Measurements from ENCODE around the gene CDK18.

Gene CDK18

DNA sequence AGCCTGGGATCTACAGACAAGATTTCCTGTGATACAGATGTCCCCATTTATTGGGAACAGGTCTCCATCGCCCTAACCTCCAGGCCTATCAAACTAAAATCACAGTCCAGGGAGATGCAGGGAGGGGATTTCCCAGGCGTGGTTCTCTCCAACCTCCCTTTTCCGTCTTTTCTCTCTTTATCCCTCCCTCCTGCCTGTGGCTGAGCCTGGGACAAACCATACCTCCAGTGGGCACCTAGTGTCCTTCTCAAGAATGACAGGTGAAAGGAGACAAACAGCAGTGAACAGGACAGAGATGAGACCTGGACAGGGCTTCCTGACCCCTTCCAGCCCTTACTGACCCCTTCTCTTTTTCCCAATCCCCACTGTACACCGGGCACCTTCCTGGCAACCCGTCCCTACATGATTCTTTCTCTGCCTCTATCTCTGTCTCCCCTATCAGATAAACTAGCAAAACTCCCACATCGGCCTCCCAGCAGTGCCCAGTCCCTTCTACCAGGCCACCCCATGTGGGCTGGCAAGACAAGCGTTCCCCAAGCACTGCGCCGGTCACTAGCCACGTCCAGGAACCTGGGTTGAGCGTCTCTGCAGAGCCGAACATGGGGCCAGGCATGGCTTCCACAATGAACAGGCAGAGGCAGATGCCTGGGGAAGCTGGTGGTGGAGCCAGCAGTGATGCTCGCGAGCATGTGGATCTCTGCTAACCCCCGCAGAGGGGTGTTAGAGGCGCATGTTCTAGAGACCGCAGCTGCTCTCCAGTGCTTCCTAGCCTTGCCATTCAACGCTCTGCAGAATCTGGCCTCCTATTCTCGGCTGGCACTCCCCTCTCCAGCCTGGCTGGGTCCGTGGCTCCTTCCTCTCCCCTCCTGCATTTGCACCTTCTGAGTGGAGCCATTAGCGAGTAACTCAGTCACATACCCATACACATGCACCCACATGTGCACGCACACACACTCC is 72.6 kb downstream of the CDK18 start:
- no peak for DNase-seq (ENCODE audit: low read depth in 2 of 2)
- TF ChIP-seq, protein P1, sequence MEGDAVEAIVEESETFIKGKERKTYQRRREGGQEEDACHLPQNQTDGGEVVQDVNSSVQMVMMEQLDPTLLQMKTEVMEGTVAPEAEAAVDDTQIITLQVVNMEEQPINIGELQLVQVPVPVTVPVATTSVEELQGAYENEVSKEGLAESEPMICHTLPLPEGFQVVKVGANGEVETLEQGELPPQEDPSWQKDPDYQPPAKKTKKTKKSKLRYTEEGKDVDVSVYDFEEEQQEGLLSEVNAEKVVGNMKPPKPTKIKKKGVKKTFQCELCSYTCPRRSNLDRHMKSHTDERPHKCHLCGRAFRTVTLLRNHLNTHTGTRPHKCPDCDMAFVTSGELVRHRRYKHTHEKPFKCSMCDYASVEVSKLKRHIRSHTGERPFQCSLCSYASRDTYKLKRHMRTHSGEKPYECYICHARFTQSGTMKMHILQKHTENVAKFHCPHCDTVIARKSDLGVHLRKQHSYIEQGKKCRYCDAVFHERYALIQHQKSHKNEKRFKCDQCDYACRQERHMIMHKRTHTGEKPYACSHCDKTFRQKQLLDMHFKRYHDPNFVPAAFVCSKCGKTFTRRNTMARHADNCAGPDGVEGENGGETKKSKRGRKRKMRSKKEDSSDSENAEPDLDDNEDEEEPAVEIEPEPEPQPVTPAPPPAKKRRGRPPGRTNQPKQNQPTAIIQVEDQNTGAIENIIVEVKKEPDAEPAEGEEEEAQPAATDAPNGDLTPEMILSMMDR (IDR thresholded peaks at IDR 0.05; ENCODE audit: low read depth, low read length), result no peak
- H3K4me3 ChIP-seq (replicated peaks in 1 of 2; ENCODE audit: low read depth in 2 of 2, low read length in 2 of 2), result no peak overlapping the region

GRCh38 chr1:205577874-205578658 is 73.6 kb downstream of the CDK18 start:
- no peak overlapping the region for H3K4me3 ChIP-seq (replicated peaks in 1 of 2; ENCODE audit: low read depth in 2 of 2, low read length in 2 of 2)
- DNase-seq (ENCODE audit: low read depth in 2 of 2), result no peak
- TF ChIP-seq, protein P1 (IDR thresholded peaks at IDR 0.05; ENCODE audit: low read depth, low read length), result no peak

DNA sequence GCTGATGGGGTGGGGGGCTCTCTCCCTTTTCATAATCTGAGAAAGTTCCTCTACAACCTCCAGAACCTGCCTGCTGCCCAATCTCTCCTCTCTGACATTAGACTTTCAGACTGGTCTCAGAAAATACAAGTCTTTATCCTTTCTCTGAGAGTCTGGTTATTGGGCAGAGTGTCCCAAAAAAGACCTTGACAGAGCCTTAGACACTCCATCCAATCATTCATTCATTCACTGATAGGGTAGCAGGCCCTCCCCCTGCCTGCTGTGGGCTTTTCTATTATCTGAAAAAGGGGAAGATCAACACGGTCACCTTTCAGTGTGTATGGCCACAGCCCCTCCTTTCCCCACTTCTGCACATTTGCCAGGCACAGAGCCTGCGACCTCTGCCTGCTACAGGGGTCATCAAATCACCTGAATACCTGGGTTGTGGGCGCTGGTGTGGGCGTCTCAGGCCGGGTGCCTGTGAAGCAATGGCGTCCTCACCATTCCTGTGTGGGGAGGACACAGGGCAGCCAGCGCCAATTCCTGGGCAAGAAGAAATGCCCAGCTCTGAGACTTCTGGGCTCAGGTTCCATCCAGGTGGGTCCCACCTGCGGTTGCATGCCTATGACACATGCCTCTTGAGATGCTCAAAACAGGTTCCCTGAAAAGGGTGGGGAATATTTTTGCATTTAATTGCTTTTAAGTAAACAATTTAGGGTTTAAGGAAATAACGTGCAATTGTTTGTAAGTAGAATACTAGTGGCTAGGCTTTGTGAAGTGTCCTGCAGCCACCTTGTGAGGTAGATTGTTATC is 74.5 kb downstream of the CDK18 start:
- TF ChIP-seq, protein P1 (IDR thresholded peaks at IDR 0.05; ENCODE audit: low read depth, low read length), result no peak
- no peak overlapping the region for H3K4me3 ChIP-seq (replicated peaks in 1 of 2; ENCODE audit: low read depth in 2 of 2, low read length in 2 of 2)
- no peak for DNase-seq (ENCODE audit: low read depth in 2 of 2)

GRCh38 chr1:205579711-205580110 is 75.2 kb downstream of the CDK18 start:
- H3K4me3 ChIP-seq (replicated peaks in 1 of 2; ENCODE audit: low read depth in 2 of 2, low read length in 2 of 2), result no peak overlapping the region
- TF ChIP-seq, protein P1 (IDR thresholded peaks at IDR 0.05; ENCODE audit: low read depth, low read length), result no peak
- DNase-seq (ENCODE audit: low read depth in 2 of 2), result no peak

- H3K4me3 ChIP-seq (replicated peaks in 1 of 2; ENCODE audit: low read depth in 2 of 2, low read length in 2 of 2), result no peak overlapping the region
- TF ChIP-seq, protein P1 (IDR thresholded peaks at IDR 0.05; ENCODE audit: low read depth, low read length), result no peak
- DNase-seq (ENCODE audit: low read depth in 2 of 2), result no peak
Measured at GRCh38 chr1:205580140-205580922, 75.9 kb downstream of the CDK18 start.

- no peak for DNase-seq (ENCODE audit: low read depth in 2 of 2)
- TF ChIP-seq, protein P1 (IDR thresholded peaks at IDR 0.05; ENCODE audit: low read depth, low read length), result no peak
- H3K4me3 ChIP-seq (replicated peaks in 1 of 2; ENCODE audit: low read depth in 2 of 2, low read length in 2 of 2), result no peak overlapping the region
Measured at GRCh38 chr1:205580923-205581180, 76.4 kb downstream of the CDK18 start.
